DMS114 treated with DMSO at 0.1 percent for 48 hours (cell line): ENCODE data around the gene CSPG5.

ENCODE experiments used
- DNase-seq: peaks from one replicate; lab custom pipeline; 2025; ENCODE audit not compliant: unreplicated experiment; lab: John Stamatoyannopoulos, UW

CSPG5 gene

GRCh38 chr3:47588587-47588986 lies 9.9 kb upstream of the CSPG5 start:
- DNase-seq, result no peak

DNA sequence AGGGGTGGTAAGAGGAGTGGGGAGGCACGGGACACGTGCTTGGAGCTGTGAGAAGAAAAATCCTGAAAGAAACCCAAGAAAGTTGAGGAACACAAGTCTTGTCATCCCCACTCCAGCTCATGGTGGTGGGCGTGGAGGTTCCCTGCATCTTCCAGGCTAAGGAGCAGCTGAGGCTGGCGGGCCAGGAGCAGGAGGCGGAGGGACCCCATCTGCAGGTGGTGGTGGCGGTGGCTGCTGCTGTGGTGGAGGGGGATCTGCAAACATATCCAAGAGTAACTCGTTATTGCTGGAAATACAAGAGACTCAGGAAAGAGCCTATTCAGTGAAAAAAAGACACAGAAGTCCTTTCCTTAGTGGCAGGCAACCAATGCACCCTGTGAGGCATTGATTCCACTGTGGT lies 9.4 kb upstream of the CSPG5 start:
- no peak for DNase-seq

DNA sequence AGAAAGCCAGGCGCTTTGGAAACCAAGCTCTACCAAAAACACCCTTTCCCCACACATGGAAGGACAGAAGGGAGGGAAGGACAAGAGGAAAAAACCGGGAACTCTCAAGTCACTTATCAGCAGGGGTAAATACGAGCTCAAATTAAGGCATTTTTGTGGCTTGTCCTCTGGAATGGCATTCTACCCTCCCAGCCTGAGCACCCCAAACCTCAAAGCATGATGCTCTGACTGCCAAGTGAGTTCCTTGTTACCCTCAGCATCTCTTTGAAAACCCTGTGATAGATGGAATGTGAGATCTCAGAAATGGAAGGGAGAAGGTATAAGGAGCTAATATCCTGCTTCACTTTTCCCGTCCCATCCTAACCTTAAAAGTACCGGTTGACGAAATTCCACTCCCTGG lies 8.1 kb upstream of the CSPG5 start:
- DNase-seq, result no peak

- no peak for DNase-seq
These were observed 4.8 kb upstream of the CSPG5 start for GRCh38 chr3:47583320-47584075.

GRCh38 chr3:47581835-47582234 lies 3.2 kb upstream of the CSPG5 start:
- DNase-seq, result no peak

DNA sequence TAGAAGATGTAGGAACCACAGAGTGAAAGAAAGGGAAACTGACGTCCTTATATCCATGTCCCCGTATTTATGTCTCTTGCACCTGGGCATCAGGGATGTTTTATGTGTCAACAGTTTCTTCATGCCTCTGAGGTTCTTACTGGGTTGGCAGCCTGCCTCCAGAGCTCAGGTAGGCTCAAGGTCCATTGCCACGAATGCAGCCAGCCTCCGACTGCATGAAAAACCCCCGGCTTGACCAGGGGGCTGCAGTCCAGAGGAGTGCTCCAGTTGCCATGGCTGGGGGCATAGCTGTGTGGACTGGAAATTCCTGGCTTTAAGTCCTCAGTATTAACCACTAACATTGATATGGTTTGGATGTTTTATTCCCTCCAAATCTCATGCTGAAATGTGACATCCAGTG lies 2.8 kb upstream of the CSPG5 start:
- no peak for DNase-seq

- DNase-seq, result no peak
These were observed 1.8 kb upstream of the CSPG5 start for GRCh38 chr3:47580481-47580880.

DNA sequence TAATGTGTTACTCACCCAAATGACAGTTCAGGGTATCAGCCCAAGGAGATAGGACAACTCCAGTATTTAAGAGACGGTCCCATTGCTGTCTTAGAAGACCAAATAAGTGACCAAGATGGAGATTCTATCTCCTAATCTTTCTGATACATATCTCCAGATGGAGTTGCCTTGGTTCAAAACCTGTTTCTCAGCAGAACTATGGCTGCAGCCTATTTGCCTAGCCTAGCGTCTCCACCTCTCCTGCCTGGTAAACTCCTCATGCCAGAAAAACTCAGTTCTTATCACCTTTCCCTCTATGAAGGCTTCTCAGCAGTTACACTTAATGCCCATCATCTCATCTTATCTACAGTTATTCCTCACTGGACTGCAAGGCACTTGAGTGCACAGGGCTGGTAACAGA lies 1.2 kb upstream of the CSPG5 start:
- no peak for DNase-seq

DNA sequence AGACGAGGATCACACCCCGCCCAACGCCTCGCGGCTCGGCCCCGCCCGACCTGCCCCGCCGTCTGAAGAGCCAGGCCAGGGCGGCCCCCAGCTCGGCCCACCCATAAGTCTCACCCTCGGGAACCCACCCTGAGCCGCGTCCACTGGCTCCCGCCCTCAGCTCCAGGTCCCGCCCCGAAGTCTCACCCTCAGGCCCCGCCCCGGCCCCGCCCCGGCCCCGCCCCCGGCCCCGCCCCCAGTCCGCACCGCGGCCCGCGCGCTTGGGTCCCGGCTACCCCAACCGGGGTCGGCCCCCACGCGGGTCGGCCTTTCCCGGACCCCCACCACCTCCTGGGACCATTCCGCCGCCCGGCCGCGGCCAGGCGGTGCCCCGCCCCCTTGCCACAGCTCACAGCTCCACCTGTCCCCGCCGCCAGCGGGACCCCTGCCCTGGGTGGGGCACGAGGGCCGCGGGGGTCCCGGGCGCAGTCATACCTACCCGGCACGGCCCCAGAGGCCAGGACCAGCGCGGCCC lies 489 bp downstream of the CSPG5 start:
- no peak for DNase-seq

GRCh38 chr3:47577583-47578118 lies 1.0 kb downstream of the CSPG5 start:
- no peak for DNase-seq

DNA sequence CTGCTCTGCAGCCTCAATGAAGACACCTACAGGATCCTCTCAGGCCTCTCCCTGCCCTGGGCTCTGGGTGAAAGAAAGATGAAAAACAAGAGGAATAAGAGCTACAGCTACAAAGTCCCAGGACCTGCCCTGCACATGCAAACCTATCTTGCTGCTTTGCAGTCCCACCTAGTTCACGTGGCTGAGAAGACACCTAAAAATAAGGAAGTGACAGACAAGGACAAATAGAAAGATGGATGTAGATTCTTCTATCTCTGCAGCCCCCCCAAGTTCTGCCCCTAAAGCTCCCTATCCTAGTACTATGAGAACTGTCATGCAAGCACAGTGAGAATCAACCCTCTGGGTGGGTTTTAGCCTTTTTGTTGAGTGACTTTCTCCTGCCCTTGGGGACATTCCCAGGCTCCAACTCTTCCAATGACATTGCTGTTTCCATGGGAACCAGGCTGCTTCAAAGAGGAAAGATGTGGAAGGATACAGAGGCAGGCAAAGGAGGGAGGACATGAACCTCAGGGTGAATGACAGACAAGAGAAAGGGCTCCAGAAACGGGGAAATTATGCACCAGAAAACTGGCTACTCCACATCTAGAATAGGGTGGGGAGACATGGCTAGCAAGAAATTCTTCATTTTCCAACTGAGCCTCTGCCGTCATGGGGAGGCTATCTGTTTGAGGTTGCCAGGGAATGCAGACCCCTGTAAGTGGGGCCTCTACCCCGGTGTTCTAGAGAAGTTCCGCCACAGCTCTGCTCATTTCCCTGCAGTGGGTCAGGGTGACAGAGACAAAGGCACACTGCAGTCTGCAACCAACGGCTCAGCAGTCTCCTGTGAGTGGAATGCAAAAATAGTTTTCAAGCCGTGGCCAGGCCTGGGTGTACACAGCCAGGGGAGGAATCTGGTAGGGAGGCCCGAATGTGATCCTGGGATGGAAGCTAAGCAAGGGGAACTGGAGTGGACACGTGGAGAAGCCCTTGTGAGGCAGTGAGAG lies 5.2 kb downstream of the CSPG5 start:
- DNase-seq, result no peak

DNA sequence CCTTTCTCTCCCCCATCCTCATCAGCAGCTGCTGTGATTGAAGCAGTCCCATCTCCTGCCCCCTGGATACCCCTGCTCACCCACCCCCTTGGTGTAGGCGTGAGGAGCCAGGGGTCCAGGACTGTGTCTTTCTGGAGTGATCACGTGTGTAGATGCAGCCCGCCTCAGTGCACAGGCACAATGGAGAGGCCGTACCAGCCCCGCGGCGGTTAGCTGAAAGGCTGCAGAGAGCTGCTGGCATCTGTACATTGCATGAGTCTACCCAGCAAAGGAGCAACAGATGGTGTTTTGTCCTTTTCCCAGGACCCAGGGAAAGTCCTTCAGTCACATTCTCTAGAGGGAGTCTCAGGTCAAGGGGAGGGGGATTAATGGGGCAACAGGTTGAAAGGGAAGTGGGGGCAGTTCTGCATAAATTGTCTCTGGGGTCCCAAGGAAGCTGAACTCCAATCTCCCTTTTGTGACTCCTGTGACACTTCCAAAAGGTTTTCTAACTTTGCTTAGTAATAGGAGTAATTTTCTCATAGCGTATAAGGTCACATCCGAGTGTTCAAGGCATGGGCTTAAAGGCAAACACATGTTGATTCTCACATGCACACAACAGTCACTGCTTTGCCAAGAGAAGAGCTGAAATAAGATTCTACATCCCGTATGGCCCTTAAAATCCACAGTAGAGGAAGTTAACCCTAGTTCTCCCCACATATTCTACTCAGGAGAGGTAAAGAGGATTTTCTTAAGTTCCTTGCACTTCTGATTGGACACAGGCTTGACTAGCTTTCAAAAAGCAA lies 7.1 kb downstream of the CSPG5 start:
- no peak for DNase-seq

DNA sequence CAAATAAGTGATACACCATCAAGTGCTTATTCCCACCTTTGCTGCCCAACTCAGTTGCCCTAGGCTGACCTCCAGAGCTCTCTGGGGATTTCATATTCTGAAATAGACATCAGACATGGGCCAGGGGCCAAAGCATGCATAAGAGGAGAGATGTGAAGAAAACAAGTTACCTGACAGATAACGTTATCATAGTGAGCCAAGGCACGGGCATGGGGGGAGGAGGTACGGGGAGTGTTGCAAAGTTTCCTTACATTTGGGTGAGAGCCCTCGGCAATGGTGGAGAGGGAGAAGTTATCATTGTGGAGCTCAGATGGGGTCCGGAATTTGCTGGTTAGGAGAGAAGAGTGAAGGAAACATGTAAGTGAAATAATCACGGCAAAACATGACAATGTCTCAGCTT lies 9.8 kb downstream of the CSPG5 start:
- no peak for DNase-seq

DNA sequence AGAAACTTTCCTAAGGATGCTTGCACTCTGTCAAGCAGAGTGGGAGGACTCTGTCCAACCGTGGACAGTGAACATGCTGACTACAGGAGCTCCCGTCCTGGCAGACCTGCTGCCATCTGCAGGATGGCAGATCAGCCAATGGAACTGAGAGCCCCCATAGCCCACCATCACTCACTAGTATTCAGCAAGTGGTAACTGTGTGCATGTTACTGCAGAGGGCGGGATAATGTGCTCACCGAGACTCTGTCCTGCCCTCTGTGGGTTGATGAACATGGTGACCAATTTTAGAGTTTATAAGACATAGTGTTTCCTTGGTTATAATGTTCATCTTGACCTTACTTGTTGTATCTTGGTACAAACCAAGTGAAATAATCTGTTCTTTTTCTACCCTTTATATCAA lies 11.5 kb downstream of the CSPG5 start:
- no peak for DNase-seq

- no peak for DNase-seq
These were observed 12.0 kb downstream of the CSPG5 start for GRCh38 chr3:47566667-47567066.

DNA sequence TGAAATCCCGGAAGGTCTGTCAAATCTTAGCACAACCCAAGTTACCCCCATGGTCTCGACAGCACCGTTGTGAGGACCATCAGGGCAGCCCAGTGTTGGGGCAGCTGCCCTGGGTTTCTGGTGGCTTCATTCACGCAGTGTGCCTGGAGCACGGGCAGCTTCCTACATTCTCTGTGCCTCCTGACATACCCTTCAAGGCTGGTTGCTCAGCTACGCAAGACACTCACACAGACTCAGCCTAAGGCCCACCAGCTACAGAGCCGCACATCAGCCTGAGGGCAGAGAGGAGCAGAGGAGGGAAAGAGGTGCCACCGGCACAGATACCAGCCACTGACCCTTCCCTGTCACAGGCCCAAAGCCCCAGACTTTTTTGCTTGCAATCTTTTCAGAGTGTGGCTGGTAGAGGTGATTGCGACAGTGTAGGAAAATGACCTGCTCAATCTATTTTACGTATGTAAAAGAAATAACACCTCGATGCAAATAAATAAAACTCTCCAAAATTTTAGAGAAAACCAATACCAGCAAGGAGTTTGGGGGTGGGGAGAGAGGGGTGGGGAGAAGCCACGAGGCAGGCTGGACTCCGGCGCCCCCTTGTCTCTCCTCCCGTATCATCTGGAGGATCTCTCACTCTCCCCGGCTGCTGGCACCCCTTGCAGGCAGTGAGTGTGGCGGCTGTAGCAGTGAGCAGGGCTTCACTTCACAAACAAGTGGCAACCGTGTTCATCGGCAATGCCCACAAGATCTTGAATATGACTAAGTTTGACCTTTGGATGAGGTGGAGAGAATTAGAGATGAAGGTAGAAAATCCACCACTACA lies 12.7 kb downstream of the CSPG5 start:
- DNase-seq, result no peak

GRCh38 chr3:47556351-47556750 lies 22.3 kb downstream of the CSPG5 start:
- no peak for DNase-seq

DNA sequence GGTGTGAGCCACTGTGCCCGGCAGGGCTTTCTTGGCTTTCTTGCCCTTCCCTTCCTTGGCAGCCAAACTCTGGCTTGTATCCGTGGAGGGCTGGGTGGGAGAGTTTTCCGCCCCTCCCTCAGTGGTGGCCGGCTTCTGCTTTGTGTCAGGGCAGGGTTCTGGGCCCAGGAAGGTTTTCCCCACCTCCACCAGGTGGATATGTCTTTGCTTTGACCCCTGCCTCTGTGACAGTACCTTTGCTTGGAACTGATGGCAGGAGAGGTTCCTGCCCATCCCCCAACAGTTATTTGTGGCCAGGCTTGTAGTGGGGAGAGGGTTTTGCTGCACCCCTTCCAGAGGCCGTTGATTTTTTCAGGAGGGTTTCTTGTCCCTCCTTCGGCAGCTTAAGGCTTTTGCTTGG lies 24.3 kb downstream of the CSPG5 start:
- no peak for DNase-seq

- DNase-seq, result no peak
These were observed 25.3 kb downstream of the CSPG5 start for GRCh38 chr3:47553407-47553806.
